ENCODE data around the gene HLX. TPM values are rescaled to one million over a fixed set of nuclear protein-coding genes. Genes with fewer than 3 reads are reported as not detected.

Gene HLX
- total and polyA plus RNA-seq, 10 donors = 6.9 to 36.1 (median 16.3) TPM

GRCh38 chr1:220882061-220882891, 3.0 kb downstream of the HLX start:
- peak in 1 of 3 donors; percentile 57 for TF ChIP-seq POLR2AphosphoS5 (IDR thresholded peaks at IDR 0.05)
- TF ChIP-seq CTCF (IDR thresholded peaks at IDR 0.05 in 8 of 11, conservative IDR thresholded peaks at IDR 0.05 in 3 of 11) = no peak
- TF ChIP-seq POLR2A (IDR thresholded peaks at IDR 0.05) = no peak
- Histone ChIP-seq H3K27me3 (replicated peaks in 1 of 7) (peaks cover 0 to 67% (median 1%) of the 10 kb centered on the region in 7 donors), H3K27ac (peak overlapping the region in 7 of 8 donors; percentile 29 to 99 (median 97)), H3K4me3 (peak overlapping the region in 6 of 8 donors; percentile 13 to 90 (median 72)), H3K9me3 (no peaks in the 10 kb centered on the region), H3K36me3 (peaks cover 8 to 54% (median 27%) of the 10 kb centered on the region in 6 donors), H3K4me1 (peaks cover 19 to 81% (median 51%) of the 10 kb centered on the region in 6 donors)
- 73 to 81% (median 78%) methylated on average over 34 of the region's 34 CpGs for WGBS, 5 donors
- DNase-seq = peak; percentile 86
- intact Hi-C loops (cut with DNase I; ENCODE audit: low total_unique reads) = no loop called here

GRCh38 chr1:220884109-220884980, 5.1 kb downstream of the HLX start:
- Histone ChIP-seq H3K4me1 (peaks cover 6 to 72% (median 41%) of the 10 kb centered on the region in 6 donors), H3K9me3 (no peaks in the 10 kb centered on the region), H3K36me3 (peaks cover 8 to 54% (median 27%) of the 10 kb centered on the region in 6 donors), H3K4me3 (no peak overlapping the region), H3K27ac (no peak overlapping the region), H3K27me3 (replicated peaks in 1 of 7) (peaks cover 0 to 67% (median 12%) of the 10 kb centered on the region in 7 donors)
- DNase-seq = peak; percentile 75
- 92 to 95% (median 94%) methylated on average over 53 to 59 of the region's 59 CpGs for WGBS, 5 donors
- intact Hi-C loops (cut with DNase I; ENCODE audit: low total_unique reads) = no loop called here
- TF ChIP-seq POLR2A (IDR thresholded peaks at IDR 0.05) (no peak), POLR2AphosphoS5 (IDR thresholded peaks at IDR 0.05) (peak in 1 of 3 donors; percentile 45), CTCF (IDR thresholded peaks at IDR 0.05 in 8 of 11, conservative IDR thresholded peaks at IDR 0.05 in 3 of 11) (no peak)

GRCh38 chr1:220884981-220885918, 6.0 kb downstream of the HLX start:
- H3K27me3 ChIP-seq (replicated peaks in 1 of 7) = peaks cover 0 to 67% (median 13%) of the 10 kb centered on the region in 7 donors
- TF ChIP-seq POLR2A (IDR thresholded peaks at IDR 0.05) (no peak), CTCF (IDR thresholded peaks at IDR 0.05 in 8 of 11, conservative IDR thresholded peaks at IDR 0.05 in 3 of 11) (no peak), POLR2AphosphoS5 (IDR thresholded peaks at IDR 0.05) (no peak)
- H3K4me1 ChIP-seq = peaks cover 4 to 63% (median 36%) of the 10 kb centered on the region in 6 donors
- DNase-seq = no peak
- no peak overlapping the region for H3K4me3 ChIP-seq
- intact Hi-C loops (cut with DNase I; ENCODE audit: low total_unique reads) = no loop called here
- 90 to 93% (median 93%) methylated on average over 18 to 19 of the region's 19 CpGs for WGBS, 5 donors
- no peak overlapping the region for H3K27ac ChIP-seq
- no peaks in the 10 kb centered on the region for H3K9me3 ChIP-seq
- H3K36me3 ChIP-seq = peaks cover 8 to 54% (median 27%) of the 10 kb centered on the region in 6 donors
